Liver (tissue), 3 donors: ENCODE results near the gene OR5H1.

Source experiments
- FOXA1 ChIP-seq: IDR thresholded peaks from 2 replicates; pipeline ENCODE4 v1.6.1; 2016; ENCODE audit warnings: antibody characterized with exemption
- JUND ChIP-seq, 2 donors: IDR thresholded peaks; 2 replicates each; pipeline ENCODE4 v1.6.1; 2016; ENCODE audit warnings: antibody characterized with exemption in 2 of 2
- NR2F2 ChIP-seq: IDR thresholded peaks from 2 replicates; pipeline ENCODE4 v1.6.1; 2016; ENCODE audit warnings: antibody characterized with exemption
- RAD21 ChIP-seq, 2 donors: IDR thresholded peaks; 2 replicates each; pipeline ENCODE4 v1.6.1; 2016; ENCODE audit warnings: antibody characterized with exemption in 2 of 2, mild to moderate bottlenecking in 2 of 2
- RXRA ChIP-seq, 2 donors: IDR thresholded peaks; 2 replicates each; pipeline ENCODE4 v1.6.1; 2017 to 2018; ENCODE audit warnings: antibody characterized with exemption in 2 of 2, mild to moderate bottlenecking in 1 of 2
- TAF1 ChIP-seq: conservative IDR thresholded peaks from 2 replicates; pipeline ENCODE4 v1.6.1; 2016; ENCODE audit warnings: antibody characterized with exemption, mild to moderate bottlenecking
- TF ChIP-seq, protein P1 (sequence below): fragments of 150-350 bp; IDR thresholded peaks from 2 replicates; pipeline ENCODE4 v1.5.1; 2017; ENCODE audit warnings: improper control_type of control experiment, low read depth, low read length; ENCODE audit not compliant: missing input control
- TF ChIP-seq, protein P2 (sequence below): IDR thresholded peaks from 2 replicates; pipeline ENCODE4 v1.6.1; 2016; ENCODE audit warnings: antibody characterized with exemption
- TF ChIP-seq, protein P3 (sequence below): IDR thresholded peaks from 2 replicates; pipeline ENCODE4 v1.6.1; 2016; ENCODE audit warnings: antibody characterized with exemption
- donor health status: healthy.
- donor health status: healthy.

DNA sequence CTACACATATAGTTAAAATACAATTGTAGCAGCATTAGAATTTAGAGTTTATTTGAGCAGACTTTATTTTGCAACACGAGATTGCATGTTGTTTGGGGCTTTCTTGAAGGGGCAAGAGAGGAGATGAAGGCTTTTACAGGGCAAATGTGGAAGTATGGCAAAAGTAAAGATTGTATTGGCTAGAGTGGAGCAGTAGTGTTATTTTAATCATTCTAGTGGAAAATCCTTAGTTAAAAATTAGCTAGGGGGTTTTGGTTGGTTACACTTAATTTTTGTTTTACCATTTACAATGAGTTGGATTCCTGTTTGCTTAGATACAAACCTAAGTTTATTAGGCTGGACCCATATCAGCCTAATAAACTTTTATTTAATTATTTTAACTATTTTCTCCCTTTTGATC, 40.5 kb downstream of the OR5H1 start:
- TF ChIP-seq, protein P1, sequence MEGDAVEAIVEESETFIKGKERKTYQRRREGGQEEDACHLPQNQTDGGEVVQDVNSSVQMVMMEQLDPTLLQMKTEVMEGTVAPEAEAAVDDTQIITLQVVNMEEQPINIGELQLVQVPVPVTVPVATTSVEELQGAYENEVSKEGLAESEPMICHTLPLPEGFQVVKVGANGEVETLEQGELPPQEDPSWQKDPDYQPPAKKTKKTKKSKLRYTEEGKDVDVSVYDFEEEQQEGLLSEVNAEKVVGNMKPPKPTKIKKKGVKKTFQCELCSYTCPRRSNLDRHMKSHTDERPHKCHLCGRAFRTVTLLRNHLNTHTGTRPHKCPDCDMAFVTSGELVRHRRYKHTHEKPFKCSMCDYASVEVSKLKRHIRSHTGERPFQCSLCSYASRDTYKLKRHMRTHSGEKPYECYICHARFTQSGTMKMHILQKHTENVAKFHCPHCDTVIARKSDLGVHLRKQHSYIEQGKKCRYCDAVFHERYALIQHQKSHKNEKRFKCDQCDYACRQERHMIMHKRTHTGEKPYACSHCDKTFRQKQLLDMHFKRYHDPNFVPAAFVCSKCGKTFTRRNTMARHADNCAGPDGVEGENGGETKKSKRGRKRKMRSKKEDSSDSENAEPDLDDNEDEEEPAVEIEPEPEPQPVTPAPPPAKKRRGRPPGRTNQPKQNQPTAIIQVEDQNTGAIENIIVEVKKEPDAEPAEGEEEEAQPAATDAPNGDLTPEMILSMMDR = no peak
- TF ChIP-seq, protein P2, sequence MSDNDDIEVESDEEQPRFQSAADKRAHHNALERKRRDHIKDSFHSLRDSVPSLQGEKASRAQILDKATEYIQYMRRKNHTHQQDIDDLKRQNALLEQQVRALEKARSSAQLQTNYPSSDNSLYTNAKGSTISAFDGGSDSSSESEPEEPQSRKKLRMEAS = no peak
- TF ChIP-seq RXRA (IDR thresholded peaks at IDR 0.05) (no peak), FOXA1 (no peak), TAF1 (no peak), NR2F2 (no peak), JUND (IDR thresholded peaks at IDR 0.05) (no peak), RAD21 (IDR thresholded peaks at IDR 0.05) (no peak)
- TF ChIP-seq, protein P3, sequence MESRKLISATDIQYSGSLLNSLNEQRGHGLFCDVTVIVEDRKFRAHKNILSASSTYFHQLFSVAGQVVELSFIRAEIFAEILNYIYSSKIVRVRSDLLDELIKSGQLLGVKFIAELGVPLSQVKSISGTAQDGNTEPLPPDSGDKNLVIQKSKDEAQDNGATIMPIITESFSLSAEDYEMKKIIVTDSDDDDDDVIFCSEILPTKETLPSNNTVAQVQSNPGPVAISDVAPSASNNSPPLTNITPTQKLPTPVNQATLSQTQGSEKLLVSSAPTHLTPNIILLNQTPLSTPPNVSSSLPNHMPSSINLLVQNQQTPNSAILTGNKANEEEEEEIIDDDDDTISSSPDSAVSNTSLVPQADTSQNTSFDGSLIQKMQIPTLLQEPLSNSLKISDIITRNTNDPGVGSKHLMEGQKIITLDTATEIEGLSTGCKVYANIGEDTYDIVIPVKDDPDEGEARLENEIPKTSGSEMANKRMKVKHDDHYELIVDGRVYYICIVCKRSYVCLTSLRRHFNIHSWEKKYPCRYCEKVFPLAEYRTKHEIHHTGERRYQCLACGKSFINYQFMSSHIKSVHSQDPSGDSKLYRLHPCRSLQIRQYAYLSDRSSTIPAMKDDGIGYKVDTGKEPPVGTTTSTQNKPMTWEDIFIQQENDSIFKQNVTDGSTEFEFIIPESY = no peak
